NCI-H446 treated with DMSO at 0.1 percent for 48 hours (cell line): ENCODE results near the gene TEPSIN.

Source experiments
- DNase-seq: peaks from one replicate; lab custom pipeline; 2025; lab: John Stamatoyannopoulos, UW

TEPSIN gene

DNA sequence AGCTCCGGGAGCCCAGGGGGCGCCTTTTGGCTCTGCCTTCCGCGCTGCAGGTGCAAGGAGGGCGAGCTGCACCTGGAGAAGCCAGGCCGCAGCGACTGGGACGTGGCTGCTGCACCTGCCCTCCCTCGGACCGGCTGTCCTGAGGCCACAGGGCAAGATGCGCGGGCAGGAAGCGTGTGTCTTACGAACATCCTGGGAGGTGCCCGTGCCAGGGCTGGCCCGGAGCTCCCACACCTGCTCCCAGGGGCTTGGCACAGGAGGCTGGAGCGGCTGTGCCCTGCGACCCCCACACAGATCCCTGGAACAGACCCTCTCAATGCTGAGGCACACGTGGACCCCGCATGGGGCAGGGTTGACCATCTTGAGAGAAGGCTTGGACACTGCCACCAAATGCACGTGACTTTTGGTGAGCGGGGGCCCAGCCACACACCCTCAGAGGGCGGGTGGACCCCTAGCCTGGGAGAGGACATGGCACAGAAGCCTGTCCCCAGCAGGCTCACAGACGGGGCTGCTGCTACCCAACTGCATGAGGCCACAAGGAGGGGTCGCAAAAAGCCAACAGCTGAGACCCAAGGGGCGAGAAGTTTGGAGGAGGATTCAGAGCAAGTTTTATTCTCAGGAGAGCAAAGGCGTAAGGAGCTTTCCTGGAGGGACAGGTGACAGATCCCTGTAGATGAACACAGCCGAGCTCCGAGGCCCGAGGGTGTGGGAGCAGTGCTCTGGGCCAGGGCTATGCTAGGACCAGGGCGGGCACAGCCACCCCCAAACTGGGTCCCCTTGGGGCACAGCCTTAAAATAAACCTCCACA lies 11.6 kb upstream of the TEPSIN start:
- DNase-seq: no peak

DNA sequence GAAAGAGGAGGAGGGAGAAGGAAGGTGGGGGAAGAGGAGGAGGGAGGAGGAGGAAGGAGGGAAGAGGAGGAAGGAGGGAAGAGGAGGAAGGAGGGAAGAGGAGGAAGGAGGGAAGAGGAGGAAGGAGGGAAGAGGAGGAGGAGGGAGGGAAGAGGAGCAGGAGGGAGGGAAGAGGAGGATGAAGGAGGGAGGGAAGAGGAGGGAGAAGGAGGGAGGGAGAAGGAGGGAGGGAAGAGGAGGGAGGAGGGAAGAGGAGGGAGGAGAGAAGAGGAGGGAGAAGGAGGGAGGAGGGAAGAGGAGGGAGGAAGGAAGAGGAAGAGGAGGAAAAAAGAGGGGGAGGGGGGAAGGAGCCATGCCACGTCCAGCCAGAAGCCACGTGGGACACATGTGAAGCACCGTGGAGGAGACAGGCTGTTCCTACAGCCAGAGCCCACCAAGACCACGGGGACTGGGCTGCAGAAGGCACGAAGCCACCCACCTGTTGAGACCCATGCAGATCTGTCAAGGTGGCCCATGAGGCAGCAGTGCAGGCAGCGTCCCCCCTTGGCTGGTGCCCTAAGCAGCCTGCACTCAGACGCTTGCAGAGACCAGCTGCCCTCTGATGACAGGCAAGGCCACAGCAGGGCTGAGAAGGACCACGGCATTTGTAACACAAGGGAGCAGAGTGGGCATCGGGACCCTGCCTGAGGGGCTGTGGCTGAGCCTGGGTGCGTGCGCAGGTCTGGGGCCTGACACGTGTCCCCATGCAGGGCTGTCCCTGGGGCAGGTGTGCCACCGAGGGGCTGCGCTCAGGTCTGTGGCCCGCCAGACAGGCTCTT lies 10.6 kb upstream of the TEPSIN start:
- DNase-seq: no peak

DNA sequence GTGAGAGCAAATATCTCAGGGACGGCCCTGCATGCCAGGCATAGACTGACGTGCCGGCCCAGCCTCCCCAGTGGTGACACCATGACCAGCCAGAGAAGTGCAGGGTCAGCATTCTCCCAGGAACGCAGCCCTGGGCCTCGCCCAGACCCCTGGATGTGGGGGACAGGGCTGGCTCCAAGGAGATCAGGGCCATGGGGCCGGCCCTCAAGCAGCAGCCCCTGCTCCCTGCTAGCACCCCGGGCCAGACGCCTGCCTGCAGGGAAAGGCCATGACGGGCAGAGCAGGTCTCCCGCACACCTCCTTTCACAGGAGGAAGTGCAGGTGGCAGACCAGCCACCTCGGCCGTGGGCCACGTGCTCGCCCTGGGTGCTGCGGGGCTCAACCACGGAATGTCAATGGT lies 9.8 kb upstream of the TEPSIN start:
- DNase-seq: no peak

DNA sequence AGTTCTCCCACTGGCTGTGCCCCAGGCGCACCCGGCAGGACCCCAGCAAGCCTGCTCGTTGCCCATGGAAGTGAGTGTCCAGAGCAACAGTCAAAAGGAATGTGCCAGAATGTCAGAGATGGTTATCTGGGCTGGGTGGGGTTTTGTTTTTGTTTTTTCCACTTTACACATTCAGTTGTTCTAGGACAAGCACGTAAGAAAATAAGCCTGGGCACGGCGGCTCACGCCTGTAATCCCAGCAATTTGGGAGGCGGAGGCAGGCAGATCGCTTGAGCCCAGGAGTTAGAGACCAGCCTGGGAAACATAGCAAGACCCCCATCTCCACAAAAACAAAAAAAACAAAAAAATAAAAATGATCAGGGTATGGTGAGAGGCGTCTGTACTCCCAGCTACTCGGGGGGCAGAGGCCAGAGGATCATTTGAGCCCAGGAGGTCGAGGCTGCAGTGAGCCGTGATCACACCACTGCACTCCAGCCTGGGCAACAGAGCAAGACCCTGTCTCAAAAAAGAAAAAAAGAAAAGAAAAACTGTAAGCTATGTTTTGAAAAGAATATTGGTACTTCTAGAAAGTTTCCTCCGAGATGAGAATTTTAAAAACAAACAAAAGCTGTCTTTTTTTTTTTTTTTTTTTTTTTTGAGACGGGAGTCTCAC lies 8.6 kb upstream of the TEPSIN start:
- DNase-seq: no peak

DNA sequence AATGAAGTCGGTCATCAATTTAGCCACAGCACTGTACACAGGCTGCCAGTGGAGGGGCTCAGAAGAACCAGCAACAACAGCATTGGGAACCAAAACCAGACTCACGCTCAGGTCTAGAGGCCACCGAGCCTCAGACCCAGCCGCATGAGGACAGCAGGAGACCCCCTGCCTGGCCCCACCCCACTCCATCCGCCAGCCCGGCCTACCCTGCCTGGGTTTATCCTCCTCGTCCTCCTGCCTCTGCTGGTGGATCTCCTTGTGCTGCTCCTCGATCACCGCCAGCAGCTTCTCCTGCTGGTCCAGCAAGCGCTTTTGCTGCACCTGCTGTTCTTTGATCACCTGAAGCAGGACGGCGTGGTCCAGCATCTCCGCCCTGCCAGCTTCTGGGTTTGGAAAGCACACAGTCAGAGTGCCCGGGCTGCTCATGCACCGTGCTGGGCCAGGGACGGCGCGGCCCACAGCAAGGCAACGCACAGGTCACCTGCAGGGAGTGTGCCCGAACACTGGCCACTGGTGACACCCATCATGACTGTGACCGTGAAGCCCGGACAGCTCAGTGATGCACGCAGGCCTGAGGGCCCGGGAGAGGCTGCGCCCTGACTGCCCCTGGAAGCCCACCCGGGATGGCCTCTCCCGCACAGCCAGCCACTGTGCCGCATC lies 8.0 kb upstream of the TEPSIN start:
- DNase-seq: no peak

DNA sequence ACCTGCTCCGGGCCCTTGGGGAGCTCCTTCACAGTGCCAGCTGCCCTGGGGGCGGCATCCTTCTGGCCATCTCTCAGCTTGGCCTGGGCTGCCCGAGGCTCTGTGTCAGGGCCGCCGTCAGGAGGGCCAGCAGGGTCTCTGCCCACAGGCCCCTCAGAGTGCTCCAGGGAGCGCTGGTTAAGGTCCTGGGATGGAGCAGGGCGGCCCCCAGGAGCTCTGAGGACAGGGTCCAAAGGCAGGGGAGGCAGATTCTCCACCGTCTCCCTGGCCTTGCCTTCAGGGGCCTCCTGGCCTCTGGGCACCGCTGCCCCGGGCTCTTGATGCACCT lies 7.5 kb upstream of the TEPSIN start:
- DNase-seq: no peak

DNA sequence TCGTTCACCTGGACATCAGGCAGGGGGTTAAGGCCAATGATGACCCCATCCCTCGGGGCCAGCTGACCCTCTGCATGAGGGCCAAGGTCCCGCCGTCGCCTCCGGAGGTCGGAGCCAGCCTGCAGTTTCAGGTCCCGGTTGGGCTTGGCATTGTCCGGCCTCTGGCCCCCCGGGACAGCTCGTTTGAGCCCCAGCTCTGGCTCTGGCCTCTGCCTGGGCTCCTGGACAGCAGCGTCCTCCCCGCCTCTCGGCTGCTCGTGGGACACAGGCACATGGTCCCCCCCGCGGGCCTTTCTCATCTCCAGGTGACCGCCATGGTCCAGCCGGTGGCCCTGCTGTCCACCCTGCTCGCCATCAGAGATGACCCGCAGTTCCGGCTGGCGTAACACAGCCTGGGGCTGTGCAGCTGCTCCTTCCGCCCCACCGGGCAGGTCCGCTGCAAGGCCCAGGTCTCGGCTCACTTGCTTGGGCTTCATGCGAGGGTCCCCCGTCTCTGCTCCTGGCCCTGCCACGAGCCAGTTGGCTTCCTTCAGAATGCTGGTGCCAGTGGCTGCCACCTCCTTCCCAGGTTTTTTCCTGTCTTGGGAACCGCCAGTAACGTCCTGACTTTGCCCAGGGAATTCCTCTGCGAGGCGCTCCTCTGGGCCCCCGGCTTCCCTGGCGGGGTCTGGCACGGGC lies 6.9 kb upstream of the TEPSIN start:
- DNase-seq: no peak

DNA sequence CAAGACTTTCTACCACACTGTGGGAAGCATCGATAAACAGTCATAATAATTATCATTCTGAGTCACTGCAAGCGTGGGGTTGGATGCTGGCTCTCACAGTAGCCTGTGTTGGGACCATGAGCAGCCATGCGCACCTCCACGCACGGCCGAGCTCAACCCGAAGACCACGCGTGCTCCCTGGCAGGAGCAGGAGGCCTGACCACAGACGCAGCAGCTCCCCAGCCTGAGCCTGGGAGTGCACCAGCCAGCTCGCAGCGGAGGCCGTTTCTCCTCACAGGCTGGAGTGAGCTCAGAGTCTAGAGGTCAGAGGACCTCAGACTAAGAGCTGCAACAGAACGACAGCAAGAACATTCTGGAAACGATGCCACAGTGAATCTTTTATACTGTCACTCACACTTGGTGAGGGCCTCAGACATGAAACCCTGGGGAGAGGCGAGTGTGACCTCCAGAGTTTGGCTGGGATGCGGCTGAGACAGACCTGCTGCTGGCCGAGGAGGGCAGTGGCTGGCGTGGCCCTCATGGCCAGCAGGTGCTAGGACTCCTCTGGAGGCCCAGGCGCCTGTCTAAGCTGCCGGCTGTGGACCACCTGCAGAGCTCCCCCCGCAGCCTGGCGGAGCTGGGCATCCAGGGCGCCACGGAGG lies 6.3 kb upstream of the TEPSIN start:
- no peak for DNase-seq

DNA sequence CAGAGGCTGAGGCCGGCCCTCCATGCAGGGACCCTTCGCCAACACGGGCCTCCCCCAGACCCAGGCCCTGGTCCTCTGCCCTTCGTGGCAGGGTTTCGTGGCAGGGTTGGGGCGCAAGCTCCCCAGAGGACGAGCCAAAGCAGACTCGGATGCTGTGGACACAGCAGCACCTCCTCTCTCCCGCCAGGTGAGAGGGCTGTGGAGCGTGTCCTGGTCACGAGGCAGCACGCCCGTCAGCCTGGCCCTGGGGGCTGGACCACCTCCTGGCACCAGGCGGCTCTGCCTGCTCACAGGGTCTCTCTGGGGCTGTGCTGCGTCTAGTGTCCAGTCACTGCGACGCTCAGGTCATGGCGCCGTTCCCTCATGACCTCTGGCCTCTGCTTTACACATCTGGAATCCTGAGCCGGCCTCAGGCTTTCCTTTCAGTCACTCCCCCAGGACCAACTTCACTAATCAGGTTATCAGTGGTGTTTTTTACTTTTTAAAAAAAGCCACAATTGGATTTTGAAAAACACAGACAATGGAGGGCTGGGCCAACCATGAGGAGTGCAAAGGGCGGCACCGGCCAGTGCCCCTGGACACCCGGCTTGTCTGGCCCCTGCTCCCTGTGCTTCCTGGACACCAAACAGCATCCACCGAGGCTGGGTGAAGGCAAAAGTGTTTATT lies 5.6 kb upstream of the TEPSIN start:
- DNase-seq: no peak

DNA sequence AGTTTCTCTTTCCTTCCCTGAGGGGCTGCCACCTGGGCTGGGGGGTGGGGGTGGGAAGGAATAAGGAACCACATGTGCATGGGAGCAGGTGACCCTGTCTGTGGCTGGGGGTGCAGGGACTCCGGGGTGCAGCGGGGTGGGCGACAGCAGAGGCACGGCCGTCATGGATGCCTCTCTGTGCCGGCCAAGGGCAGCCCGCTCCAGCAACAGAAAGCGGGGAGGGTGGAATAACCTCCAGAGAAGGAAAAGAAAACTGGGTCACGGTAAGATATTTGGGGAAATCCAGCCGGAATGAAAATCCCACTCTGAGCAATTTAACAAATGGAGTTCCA lies 4.4 kb upstream of the TEPSIN start:
- no peak for DNase-seq

DNA sequence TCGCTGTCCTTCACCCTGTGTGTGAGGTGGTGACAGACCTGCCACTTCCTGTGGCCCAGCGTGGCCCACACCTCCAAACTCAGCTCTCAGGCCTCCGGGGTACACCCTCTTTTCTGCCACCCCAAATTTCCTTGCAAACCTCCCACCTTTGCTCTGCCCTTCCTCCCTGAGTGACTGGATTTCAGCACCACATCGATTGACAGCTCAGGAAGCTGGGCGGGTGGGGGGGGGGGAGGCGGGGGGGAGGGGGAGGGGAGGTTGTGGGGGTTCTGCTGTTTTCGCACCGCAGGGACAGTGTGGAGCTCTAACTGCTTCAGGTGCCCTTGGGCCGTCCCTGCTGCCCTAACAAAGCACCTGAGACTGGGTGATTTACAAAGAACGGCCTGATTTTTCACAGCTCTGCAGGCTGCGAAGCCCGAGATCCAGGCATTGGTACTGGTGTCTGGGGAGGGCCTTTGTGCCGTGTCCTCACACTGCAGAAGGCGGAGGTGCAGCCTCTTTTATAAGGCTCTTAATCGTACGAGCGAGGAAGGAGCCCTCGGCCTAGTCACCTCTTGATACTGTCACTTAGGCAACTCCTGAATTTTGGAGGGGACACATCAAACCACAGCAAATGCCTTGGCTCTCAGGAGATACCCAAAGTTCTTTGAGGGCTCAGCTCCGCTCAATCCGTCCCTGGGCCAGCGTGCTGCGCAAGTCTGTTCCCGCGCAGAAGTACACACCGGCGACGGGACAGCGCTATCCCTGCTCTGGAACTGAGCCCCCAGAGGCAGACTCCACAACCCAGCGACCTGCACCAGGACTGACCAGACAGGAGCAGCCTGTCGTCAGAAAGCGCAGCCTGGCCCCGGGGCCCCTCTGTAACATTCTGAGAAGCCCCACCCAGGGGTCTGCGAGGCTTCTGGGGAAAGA lies 3.8 kb upstream of the TEPSIN start:
- no peak for DNase-seq

DNA sequence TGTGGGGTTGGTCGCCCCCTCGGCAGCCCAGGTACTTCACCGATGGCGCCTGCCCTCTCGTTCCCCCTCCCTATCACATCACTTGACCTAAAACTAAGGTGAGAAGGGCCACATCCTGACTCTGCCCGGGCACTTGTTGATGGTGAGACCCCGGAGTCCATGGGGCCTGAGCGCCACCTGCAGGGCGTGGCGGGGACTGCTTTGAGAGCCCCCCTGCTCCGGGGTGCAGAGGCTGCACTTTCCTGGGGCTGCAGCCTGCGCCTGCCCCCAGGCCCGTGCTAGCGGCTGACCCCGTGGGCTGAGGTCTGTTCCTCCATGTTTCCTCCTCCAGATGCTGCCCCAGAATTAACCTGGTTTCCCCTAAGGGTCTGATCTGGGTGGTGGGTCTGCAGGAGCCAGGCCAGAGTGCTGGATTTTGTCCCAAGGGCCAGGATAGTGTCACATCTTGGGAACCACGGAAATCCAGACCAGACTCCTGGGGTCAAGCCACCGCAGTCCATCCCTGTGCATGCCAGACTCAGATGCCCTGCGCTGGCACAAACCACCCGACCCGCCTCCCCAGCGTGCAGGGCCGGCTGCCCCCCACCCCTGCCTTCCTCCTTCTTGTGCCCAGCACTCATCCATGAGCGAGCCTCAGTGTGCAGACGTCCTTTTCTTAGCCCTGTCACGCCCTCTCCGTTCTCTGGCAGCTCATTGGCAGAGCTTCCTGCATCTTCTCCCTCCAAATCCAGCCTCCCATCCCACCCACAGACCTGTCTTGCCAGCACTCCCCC lies 3.0 kb upstream of the TEPSIN start:
- DNase-seq: no peak

DNA sequence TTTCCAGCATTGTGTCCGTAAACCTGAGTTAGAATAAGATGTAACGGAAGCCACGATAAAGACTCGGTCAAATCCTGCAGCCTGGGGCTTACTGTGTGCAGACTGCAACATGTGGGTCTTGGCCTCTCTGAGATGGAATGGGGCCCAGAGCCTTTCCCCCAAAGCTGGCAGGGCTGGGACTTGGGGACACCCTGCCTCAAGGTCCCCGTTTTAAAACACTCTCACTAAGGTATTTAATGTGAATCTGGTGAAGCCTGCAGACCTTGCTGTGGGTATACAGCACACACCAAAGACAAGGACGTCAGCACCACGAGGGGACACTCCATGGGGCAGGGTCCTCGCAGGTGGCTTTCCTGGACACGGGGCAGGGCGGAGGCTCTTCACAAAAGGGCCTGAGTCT lies 2.3 kb upstream of the TEPSIN start:
- no peak for DNase-seq

DNA sequence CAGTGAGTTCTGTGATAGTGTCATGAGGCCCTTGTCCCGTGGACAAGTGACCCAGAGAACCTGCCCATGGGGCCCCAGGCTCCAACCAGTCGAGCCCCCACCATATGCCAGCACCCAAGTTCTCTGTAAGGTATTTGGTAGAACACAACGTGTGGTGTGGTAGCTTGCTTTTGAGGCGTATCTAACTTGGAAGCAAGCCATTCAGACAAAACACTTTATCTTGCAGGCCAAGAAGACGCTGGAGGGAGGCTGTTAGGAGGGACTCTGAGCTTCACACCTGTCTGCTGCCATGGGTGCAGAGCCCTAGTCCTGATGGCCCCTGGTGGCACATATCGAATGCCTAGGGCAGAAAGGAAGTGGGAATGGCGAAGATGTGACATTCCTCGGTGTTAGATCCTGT lies 1.9 kb upstream of the TEPSIN start:
- no peak for DNase-seq

DNA sequence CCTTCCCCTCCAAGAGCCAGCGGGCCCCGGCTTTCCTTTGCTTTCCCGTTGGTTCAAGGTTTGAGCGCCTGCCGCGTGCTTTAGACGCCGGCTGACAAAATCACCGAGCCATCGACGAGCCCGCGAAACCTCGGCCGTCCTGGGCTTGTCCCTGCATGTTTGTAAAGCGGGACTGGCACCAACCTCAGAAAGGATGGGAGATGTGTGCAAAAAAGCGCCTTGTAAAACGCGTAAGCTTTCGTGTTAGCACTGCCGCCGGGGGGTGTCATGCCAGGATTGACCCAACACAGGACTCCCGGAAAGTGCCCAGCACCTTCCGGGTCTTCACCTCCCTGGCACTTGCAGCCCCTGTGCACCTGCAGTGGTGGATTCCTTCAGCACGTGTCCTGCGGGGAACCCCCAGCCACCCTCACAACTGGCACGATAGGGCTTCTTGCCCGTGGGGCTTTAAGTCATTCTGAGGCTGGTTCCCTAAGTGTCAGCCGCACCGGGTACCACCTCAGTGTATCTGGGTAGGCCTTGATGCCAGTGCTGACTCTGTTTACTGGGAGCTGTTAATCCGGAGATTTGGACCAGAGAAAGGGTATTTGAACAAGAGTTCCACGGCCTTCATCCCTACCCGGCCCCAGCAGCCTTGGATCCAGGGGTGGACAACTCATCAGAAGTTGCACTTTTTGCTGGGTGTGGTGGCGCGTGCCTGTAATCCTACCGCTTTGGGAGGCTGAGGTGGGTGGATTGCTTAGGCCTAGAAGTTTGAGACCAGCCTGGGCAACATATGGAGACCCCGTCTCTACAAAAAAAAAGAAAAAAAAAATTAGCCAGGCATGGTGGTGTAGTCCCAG lies 1.1 kb upstream of the TEPSIN start:
- no peak for DNase-seq

DNA sequence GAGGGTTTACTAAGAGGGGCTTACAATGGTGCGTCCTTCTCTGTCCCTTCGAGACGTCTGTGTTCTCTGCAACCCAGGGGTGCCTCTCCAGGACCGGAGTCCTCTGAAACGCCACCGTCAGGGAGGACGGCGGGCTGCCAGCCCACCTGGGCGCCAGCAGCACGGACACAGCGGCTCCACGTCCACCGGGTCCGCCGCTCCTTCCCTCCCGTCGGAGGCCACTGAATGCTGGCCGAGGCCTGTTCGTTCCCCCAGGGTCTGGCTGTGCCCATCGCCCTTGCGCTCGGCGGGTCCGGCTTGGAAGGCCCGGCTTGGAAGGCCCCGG lies 403 bp downstream of the TEPSIN start:
- no peak for DNase-seq

DNA sequence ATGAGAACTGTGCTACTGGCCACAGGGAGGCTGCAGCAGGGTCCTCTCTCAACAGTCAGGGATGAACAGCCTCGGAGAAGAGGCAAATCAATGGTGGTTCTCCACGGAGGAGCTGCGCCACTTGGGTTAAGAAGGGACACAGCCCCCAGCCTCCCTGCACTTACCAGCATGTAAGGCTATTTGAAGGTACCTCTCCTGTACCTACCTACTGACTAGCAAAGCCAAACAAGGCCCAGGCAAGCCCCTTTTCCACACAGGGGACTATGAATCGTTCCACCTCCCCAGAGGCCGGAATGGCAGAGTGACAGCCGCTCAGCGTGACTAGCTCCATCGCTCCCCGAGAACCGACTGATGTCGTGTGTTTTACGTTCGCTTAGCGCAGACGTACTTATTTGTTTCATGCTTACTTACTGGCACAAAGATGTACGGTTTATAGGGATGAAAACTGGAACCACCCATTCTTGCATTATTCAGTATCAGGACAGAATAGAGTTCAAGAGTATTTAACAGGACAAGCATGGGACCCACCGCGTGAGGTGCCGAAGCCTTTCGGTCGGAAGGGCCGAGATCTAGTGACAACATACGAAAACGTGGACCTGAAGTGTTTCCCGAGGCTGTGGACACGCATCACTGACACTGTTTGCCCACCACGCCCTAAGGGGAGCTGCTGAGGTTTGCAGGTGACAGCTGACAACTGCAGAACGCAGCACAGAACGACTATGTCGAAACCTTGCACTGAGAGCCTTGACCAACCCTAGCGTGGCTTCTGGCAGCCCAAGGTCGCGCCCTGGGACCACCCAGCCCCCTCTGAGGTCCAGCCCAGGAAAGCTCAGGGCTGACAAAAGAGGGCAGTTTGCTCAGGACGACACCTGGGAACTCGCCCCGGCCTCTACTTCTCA lies 1.0 kb downstream of the TEPSIN start:
- DNase-seq: no peak
